Skin of body (tissue), 2 donors: ENCODE measurements around the gene PTPRD. TPM values are rescaled to one million over a fixed set of nuclear protein-coding genes. Genes with fewer than 3 reads are reported as not detected.
A peak's percentile ranks its signal among the peaks of the same experiment; 100 is the strongest.
"Not testable (repeated sequence)": the region's sequence is repeated elsewhere in the genome, so short reads cannot be mapped to it uniquely, and the experiment has no call there.

Source experiments
- DNase-seq: peaks from one replicate; lab custom pipeline; 2025; lab: John Stamatoyannopoulos, UW
- total RNA-seq: library from RNA; depleted of rRNA; stranded (reverse); fragments of >200 nt; gene quantifications from one replicate; pipeline ENCODE4 v1.2.3, GENCODE V29; 2014

The PTPRD gene
- total RNA-seq, 1 donor from 2014 or later, result 29.9 TPM

DNA sequence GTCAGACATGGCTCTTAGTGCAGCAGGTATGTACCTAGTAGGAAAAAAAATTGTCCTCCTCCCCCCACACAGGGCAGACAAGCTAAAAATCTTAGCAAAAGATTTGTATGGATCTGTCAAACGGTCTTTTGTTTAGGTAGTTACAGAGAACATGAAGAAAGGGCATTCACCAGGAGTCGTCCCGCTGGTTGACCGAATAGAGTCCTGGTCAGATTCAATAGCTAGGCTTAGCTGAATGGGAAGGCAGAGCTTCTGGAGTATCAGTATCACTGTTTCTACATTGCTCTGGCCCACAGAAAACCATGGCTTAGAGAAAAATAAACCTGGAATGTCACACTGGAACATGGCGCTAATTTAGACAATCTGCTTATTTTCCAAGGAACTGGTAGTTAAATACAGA, 642.3 kb downstream of the PTPRD start:
- no peak for DNase-seq

DNA sequence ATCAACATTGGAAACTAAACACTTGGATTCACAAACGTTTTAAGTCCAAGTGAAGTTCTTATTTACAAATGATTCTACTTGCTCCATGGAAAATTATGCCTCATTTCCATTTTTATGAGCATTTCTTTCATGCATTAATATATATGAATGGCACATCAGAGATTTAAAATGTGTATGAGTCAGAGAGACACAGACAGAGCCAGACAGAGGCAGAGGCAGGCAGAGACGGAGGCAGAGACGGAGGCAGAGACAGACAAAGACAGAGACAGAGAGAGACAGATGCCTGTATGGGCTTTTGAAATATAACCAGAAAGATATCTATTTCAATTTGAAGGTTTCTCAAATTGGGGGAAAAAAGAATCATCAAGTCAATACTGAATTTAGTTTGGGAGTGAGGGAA, 649.0 kb downstream of the PTPRD start:
- no peak for DNase-seq

DNA sequence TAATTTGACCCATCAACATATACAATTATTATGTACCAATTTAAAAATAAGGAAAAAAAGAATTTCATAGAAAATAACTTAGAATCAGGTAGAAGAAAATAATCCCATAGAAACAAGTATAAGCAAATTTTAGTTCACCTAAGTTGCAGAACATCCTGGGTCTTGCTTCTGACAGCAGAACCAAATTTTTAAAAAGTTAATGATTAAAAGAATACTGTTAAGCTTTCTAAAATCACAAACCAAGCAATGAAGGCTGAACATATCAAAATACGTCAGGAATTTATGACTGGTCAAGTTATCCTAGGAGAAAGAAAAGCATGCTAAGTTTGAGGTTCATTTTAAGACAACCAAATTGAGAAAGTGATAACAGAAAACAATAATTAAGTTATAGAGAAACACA, 650.9 kb downstream of the PTPRD start:
- DNase-seq, result no peak

DNA sequence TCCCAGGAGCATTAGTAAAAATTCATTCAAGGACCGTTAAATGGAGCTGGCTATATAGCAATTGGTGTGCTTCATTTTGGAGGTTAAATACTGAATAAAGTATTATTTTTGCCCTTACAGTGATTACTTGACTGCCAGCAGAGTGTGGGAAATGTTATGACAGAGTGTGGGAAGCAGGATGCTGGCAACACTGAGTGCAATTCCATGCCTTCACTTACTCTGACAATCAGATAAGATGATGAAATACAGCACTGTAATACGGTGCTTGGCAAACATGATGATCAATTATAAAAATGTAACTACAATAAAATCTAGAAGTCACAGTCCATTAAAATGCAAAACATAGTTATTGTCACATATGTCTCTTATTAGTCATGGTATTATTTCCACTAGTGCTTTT, 651.3 kb downstream of the PTPRD start:
- DNase-seq, result no peak

DNA sequence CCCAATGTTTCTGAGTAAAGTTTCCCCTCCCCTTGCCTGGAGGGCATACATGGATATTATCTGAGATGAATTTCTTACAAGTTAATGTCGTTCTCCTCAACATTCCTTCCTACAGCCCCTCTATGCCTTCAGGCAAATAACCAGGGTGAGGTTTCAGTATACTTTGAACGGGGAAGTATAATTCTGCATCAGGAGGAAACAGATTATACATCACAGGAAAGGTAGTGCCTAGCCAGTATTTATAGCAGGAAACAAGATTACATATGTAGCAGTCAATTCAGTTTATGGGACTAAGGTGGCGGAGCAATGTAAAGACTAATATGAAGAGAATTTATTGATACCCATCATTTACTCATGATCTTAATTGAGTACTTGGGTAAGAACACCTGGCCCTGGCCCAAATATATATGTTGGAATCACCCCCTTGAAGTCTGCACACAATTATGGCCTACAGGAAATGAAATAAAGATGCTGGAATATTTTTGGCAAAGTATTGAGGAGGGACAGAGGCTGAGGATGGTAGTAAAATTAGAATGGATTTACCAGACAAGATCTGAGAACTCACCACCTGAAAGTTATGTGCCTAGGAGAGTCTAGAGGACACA, 661.1 kb downstream of the PTPRD start:
- DNase-seq, result no peak

DNA sequence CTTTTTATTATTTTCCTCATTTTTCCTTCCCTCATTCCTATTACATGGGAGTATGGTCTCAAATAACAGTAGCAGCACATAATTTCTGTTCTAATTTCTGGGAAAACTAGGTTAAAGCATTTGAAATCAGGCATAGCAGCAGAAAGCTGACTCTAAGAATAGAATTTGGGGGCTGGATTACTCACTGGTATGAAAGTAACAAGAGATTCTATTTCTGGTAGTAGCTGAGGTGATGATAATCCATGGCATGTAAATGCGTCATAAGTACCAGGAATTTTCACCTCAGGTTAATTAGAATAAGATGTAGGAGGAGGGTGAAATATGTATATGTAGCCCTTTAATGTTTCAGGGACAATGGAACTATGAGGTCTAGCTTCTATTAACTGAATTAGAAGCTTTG, 662.0 kb downstream of the PTPRD start:
- DNase-seq, result no peak

DNA sequence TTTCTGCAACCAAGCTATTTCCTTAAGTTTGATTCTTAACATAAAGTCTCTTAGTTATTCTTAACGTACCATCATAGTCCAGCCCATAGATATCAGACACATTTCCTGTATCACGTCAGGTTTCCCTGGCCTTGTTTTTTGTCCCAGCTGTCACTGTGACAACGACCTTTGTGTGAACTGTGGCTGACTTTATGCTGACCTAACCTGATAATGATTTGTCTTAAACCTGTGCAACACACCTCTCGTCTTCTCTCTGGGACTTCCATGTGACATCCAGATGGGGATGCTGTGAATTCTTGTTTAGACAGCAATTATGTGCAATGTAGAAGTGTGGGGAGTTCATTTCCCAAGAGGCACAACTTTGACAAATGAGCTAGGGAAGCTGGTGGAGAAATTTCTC, 662.8 kb downstream of the PTPRD start:
- DNase-seq, result no peak

DNA sequence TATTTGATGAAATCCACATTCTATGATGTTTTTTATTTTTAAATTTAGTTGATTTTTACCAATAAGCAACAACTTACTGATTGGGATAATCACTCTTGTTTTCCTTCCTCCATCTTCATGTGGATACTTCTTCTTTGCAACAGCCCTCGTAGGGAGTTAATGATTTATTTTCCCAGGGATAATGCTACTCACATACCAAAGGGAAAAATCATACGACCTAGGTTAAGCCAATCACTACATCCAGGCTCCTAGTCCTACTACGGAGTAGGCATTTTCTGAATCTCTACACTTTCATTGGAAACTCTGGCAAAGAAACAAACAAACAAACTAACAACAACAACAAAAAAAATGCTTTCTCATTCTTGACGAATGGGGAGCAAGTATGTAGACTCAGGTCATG, 663.4 kb downstream of the PTPRD start:
- DNase-seq, result no peak

DNA sequence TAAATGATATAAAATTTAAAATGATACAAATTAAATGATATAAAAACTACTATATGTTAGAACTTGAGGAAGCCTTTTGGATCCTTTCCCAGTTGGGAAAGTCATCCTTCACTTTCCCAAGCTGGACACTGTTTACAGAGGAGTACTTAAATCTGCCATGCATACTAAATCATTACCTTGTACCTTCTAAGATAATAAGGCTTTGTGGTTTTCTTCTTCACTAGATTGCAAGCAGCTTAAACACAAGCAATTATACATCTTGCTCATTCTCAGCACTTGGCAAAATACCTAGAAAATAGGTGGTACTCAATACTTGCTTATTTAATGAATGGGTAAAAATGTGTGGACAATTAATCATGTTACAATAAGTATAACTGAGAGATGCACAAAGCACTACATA, 666.8 kb downstream of the PTPRD start:
- no peak for DNase-seq

DNA sequence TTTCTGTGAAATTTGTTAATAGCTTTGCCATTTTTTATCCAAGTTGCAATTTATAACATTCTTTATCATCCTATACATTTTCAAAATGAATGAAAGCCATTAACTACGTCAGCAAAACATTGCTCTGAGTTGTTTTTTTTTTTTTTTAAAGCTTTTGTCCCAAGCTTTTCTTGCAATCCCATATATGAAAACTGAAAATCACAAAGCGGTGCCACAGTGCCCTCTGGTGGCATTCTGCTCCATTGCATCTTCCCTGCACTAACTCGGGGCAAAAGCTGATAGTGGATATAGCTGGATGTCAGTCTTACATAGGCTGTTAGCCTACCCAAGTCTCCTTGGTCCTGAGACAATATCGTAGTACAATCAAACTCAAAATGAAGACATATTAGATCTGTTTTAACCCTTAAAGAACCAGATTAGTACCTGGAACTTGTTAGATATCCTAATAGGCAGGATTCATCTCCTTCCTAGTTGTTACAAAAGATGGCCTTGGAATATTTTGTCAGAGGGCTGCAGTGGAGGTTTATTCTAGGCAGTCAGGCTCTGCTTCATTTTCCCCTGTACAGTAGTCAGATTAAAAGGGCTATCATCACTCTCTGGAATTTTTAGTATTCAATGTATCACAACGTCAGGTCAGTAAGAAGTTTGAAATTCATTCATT, 669.9 kb downstream of the PTPRD start:
- DNase-seq, result peak; percentile 44

DNA sequence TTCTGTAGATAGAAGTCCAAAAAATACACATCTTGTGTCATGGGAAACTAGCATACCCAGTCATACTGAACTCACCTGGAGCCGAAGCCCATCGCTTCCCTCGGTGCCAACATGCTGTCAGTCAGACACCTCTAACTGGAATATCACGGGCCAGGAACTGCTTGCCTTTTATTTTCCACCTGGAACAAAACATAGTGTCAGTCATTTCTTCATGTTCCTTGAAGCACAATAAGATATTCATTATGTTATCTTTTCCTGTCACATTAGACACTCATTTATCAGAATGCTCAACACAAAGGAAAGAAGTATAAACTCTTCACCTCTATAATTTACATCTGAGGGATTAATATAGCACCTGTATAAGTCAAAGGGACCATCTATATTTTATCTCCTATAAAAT, 674.4 kb downstream of the PTPRD start:
- DNase-seq, result no peak

DNA sequence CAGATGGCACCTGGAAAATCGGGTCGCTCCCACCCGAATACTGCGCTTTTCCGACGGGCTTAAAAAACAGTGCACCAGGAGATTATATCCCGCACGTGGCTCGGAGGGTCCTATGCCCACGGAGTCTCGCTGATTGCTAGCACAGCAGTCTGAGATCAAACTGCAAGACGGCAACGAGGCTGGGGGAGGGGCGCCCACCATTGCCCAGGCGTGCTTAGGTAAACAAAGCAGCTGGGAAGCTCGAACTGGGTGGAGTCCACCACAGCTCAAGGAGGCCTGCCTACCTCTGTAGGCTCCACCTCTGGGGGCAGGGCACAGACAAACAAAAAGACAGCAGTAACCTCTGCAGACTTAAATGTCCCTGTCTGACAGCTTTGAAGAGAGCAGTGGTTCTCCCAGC, 681.3 kb downstream of the PTPRD start:
- DNase-seq, result not testable (repeated sequence)

DNA sequence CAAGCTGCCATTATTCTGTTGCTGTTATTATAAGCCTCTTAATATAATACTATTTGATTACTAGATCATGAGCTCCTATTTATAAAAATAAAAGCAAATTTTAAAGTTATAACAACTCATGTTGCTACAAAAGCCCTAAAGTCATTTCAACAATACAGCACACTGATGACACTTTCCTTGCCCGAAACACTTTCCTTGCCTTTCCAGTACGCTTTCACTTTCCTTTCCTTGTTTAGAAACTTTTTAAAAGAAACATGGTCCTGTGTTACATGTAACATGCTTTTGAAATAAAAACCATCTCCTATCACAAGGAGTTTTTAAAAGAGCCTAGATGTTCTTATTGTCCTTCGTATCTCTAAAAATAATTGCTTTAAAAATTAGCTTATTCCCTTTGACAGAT, 688.4 kb downstream of the PTPRD start:
- DNase-seq, result no peak

DNA sequence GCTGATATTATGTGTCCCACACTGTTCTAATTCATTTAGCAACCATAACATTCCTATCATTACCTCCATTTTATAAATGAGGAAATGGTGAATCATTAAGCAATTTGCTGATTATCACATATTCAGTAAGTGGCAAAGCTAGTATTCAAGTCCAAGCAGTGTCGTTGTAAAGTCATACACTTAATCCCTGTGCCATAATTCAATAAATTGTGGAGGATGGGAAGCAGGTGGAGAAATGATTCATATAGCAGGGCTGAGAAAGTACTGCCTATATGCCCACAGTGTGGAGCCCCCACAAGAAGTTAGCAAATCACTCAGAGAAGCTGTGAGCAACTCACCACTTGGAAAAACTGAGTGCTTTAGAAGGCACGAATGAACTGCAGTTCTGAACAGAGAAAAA, 691.0 kb downstream of the PTPRD start:
- DNase-seq, result no peak

DNA sequence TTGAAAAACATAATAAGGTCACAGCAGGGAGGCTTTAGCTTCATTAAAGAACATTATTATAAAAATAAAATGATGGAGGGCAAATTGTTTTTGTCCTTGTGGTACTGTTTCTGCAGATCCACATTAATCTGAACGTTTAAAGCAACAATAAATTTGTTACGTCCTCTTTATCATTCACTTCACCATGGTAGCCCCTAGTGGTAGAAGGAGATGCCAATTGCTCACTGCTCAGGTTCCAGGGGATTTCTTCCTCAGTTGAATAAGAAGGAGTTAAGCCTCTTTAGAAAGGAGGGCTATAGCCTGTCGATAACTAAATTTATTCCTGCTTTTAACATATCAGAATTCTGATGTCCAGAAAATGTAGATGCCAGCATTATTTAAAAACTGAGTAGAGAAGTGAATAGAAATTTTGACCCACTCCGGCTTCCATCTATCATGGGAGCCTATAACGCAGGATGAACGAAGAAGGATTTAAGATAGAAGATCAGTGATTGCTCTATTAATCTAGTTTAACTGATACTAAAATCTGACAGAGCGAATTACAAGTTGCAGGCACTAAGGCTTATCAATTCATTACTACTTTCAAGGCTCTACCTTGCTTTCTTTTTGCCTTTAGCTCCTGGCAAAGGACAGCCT, 692.3 kb downstream of the PTPRD start:
- no peak for DNase-seq

DNA sequence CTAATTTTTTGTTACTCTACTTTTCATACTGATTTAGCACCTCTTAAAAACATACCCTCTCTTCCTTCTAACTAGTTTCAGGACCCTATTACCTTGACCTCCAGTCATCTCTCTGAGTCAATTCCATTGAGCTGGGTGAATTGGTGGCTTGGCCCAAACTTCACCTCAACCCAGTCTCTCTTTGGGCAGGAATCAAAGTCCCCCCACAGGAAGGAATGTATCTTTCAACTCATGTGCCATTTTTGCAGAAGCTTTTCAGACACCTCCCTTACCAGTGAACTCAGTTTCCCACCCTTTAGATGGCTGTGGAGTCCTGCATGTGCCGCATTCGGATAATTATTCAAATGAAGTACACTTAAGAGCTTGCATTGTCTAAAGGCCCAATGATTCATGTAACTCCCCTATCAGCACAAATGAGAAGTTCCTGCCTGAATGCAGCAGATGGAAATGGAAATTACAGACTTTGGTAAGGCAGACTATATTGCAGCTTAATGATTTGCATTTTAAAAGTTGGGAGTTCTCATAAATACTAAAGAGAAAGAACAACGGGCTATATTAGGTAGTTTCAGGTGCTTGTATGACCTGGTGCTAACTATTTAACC, 693.5 kb downstream of the PTPRD start:
- DNase-seq, result no peak

DNA sequence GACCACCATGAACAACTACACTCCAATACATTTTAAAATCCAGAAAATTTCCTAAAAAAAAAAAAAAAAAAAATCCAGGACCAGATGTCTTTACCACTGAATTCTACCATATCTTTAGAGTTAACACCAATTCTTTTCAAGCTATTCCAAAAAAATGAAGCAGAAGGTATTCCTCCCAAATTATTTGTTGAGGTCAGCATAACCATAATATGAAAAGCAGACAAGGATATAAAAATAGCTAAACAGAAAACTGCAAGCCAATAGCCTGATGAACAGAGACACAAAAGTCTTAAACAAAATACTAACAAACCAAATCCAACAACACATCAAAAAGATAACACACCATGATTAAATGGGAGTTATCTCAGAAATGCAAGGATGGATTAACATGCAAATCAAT, 695.4 kb downstream of the PTPRD start:
- DNase-seq, result no peak

DNA sequence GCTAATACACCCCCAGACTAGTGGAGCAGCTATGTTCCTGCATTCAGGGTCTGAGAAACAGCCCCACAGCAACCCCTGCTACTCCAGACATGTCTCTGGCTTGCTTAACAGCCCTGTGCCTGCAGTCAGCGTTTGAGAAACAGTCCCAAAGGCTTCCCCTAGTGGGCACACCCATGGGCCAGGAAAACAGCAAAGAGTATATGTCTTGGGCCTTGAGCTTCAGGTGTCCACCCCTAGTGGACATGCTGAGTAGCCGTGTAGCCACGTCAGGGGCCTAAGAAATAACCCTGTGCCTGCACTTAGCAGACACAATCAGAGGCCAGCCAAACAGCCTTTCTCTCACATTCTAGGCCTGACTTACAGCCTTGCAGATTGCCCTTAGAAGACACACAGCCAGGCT, 698.6 kb downstream of the PTPRD start:
- DNase-seq, result no peak

DNA sequence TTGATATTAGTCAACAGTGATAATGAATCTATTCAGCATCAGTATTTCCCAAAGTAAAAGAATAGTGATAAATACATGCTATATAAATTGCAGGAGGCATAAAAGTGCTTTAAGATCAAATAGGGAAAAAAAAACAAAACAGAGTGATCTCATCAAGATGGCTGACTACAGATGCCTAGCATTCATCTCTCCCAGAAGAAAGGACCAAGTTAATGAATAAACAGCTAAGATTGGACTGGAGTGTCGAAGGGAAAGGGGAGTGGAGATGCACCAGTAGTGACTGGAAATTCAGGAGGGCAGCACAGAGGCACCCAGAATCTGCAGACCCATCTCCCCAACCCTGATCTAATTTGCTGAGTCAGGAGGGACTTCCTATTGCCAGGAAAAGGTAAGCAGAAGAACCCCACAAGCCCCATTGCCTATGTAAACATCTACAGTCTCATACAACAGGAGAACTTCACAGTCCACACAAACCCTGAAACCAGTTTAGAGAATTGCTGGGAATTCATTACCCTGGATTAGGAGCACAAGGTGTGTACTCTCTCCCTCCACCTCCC, 699.4 kb downstream of the PTPRD start:
- DNase-seq, result no peak

DNA sequence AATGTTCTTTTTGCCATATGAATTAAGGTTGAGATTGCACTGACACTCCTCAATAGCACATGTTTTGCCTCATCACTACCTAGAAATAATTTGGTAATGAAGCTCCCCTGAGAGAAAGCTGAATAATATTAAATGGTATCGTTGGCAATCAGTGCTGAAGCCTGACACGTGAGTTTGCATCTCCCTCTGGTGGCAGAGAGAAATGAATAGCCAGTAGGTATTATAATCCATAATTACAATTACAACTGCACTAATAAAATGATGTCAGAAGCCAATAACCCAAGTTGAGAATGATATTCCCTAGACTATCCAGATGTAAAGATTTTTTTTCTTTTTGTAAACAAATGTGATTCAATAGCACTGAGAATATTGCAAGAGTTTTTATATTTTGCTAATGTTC, 700.3 kb downstream of the PTPRD start:
- no peak for DNase-seq

DNA sequence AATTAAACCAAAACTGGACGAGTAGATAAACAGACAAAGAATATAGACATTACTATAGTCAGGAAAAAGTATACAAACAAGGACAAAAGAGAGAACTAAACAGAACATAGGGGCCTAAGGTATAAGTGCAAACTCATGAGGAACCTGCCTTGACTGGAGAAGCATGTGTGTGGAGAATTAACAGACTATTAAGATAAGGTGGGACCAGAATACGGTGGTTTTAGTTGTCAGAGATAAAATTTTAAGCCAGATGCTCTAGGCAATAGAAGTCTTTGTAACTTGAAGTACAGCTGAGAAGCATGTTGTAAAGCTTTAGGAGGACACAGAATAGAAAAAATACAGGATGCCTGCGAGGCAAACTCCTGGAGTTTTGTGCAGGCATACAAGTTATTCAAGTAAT, 707.1 kb downstream of the PTPRD start:
- no peak for DNase-seq

DNA sequence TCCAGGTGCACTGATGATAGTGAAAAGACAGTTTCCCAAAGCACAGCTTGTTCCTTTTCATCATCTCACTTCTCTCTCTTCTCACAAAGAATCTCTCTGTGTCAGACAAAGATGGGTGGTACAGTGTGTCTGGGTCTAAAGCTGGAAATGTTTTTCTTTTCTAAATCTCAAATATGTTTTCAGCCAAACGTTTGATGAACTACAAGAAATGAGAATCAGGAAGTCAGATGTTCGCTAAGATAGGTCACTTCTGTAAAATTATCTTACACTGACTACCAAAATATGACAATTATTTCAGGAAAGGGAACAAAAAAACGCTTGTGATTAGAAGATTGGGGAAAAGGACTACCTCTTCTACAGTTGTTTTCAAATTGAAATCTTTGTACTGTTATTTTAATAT, 708.8 kb downstream of the PTPRD start:
- DNase-seq, result no peak

DNA sequence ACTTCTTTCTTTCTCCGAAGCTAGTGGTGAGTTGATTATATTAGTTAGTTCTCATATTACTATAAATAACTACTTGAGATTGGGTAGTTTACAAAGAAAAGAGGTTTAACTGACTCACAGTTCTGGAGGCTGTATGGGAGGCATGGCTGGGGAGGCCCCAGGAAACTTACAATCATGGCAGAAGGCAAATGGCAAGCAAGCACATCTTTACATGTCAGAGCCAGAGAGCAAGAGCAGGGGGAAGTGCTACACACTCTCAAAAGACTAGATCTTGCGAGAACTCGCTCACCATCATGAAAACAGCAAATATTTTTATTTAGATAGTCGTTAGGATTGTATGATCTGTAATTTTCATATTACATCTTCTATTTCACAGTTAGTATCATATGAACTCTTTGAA, 711.2 kb downstream of the PTPRD start:
- no peak for DNase-seq
